Measurements from ENCODE around the gene FAM117A.

The FAM117A gene

GRCh38 chr17:49779156-49779738 lies 15.3 kb upstream of the FAM117A start:
- no peak overlapping the region for H3K4me3 ChIP-seq (ENCODE audit: low read depth in 1 of 2, low read length in 2 of 2)
- H3K9ac ChIP-seq (ENCODE audit: low read depth, low read length): no peak overlapping the region
- no peaks in the 10 kb centered on the region for H3K79me2 ChIP-seq (ENCODE audit: insufficient read depth, low read length)
- no peaks in the 10 kb centered on the region for H3K9me3 ChIP-seq (ENCODE audit: insufficient read depth, low read length, severe bottlenecking)
- TF ChIP-seq CTCF (IDR thresholded peaks at IDR 0.05; ENCODE audit: borderline replicate concordance, extremely low read depth, low read length, poor library complexity, severe bottlenecking) (no peak), EZH2 (IDR thresholded peaks at IDR 0.05; ENCODE audit: borderline replicate concordance, low read depth, low read length, severe bottlenecking) (no peak)
- H3K36me3 ChIP-seq (ENCODE audit: insufficient read depth, low read length): no peaks in the 10 kb centered on the region
- DNase-seq: no peak
- no peak overlapping the region for H3K27ac ChIP-seq (ENCODE audit: low read length)
- peaks cover 3% of the 10 kb centered on the region for H3K27me3 ChIP-seq (ENCODE audit: insufficient read depth, low read length, poor library complexity)
- ATAC-seq (ENCODE audit: insufficient read depth, low read depth): no peak
- no peaks in the 10 kb centered on the region for H4K20me1 ChIP-seq (ENCODE audit: insufficient read depth, low read length)
- no peak overlapping the region for H2AFZ ChIP-seq (ENCODE audit: low read depth, low read length)
- H3K4me1 ChIP-seq (ENCODE audit: insufficient read depth, low read length): no peaks in the 10 kb centered on the region
- no peak overlapping the region for H3K4me2 ChIP-seq (ENCODE audit: insufficient read depth, low read length)

- TF ChIP-seq CTCF (IDR thresholded peaks at IDR 0.05; ENCODE audit: borderline replicate concordance, extremely low read depth, low read length, poor library complexity, severe bottlenecking) (no peak), EZH2 (IDR thresholded peaks at IDR 0.05; ENCODE audit: borderline replicate concordance, low read depth, low read length, severe bottlenecking) (no peak)
- no peak overlapping the region for H3K27ac ChIP-seq (ENCODE audit: low read length)
These were observed 13.6 kb upstream of the FAM117A start for GRCh38 chr17:49777563-49777962.

GRCh38 chr17:49776551-49777300 lies 12.8 kb upstream of the FAM117A start:
- H3K4me1 ChIP-seq (ENCODE audit: insufficient read depth, low read length): no peaks in the 10 kb centered on the region
- ATAC-seq (ENCODE audit: insufficient read depth, low read depth) (no peak), DNase-seq (no peak)
- H3K79me2 ChIP-seq (ENCODE audit: insufficient read depth, low read length): no peaks in the 10 kb centered on the region
- no peaks in the 10 kb centered on the region for H3K9me3 ChIP-seq (ENCODE audit: insufficient read depth, low read length, severe bottlenecking)
- no peak overlapping the region for H3K4me3 ChIP-seq (ENCODE audit: low read depth in 1 of 2, low read length in 2 of 2)
- H3K27me3 ChIP-seq (ENCODE audit: insufficient read depth, low read length, poor library complexity): peaks cover 3% of the 10 kb centered on the region
- no peak overlapping the region for H3K9ac ChIP-seq (ENCODE audit: low read depth, low read length)
- no peak overlapping the region for H2AFZ ChIP-seq (ENCODE audit: low read depth, low read length)
- no peaks in the 10 kb centered on the region for H3K36me3 ChIP-seq (ENCODE audit: insufficient read depth, low read length)
- no peak overlapping the region for H3K27ac ChIP-seq (ENCODE audit: low read length)
- no peak for TF ChIP-seq EZH2 (IDR thresholded peaks at IDR 0.05; ENCODE audit: borderline replicate concordance, low read depth, low read length, severe bottlenecking)
- TF ChIP-seq CTCF (IDR thresholded peaks at IDR 0.05; ENCODE audit: borderline replicate concordance, extremely low read depth, low read length, poor library complexity, severe bottlenecking): no peak
- no peaks in the 10 kb centered on the region for H4K20me1 ChIP-seq (ENCODE audit: insufficient read depth, low read length)
- no peak overlapping the region for H3K4me2 ChIP-seq (ENCODE audit: insufficient read depth, low read length)

More at GRCh38 chr17:49777563-49777962, 13.6 kb upstream of the FAM117A start:
- no peaks in the 10 kb centered on the region for H3K79me2 ChIP-seq (ENCODE audit: insufficient read depth, low read length)
- H3K27me3 ChIP-seq (ENCODE audit: insufficient read depth, low read length, poor library complexity): peaks cover 3% of the 10 kb centered on the region
- no peaks in the 10 kb centered on the region for H3K9me3 ChIP-seq (ENCODE audit: insufficient read depth, low read length, severe bottlenecking)
- no peak overlapping the region for H2AFZ ChIP-seq (ENCODE audit: low read depth, low read length)
- no peaks in the 10 kb centered on the region for H3K4me1 ChIP-seq (ENCODE audit: insufficient read depth, low read length)
- no peak overlapping the region for H3K4me3 ChIP-seq (ENCODE audit: low read depth in 1 of 2, low read length in 2 of 2)
- H3K36me3 ChIP-seq (ENCODE audit: insufficient read depth, low read length): no peaks in the 10 kb centered on the region
- no peak for DNase-seq
- no peak for ATAC-seq (ENCODE audit: insufficient read depth, low read depth)
- H3K9ac ChIP-seq (ENCODE audit: low read depth, low read length): no peak overlapping the region
- H3K4me2 ChIP-seq (ENCODE audit: insufficient read depth, low read length): no peak overlapping the region
- H4K20me1 ChIP-seq (ENCODE audit: insufficient read depth, low read length): no peaks in the 10 kb centered on the region
